HCT116 (cell line): ENCODE measurements around the gene FHOD3. TPM values are rescaled to one million over a fixed set of nuclear protein-coding genes. Genes with fewer than 3 reads are reported as not detected.

Source experiments
- ATAC-seq: fragments of 200-7000 bp; cut with Tn5 transposase; 2 replicates; pipeline ENCODE4 v1.9.1; 2020; ENCODE audit warnings: mild to moderate bottlenecking, moderate library complexity
- BruUV-seq: library from RNA; stranded (reverse); fragments of 400-500 nt; replicated peaks from 2 replicates; lab custom pipeline; 2021; lab: Mats Ljungman, UMichigan
- CTCF ChIA-PET: fragments of 300-600 bp; sonication (Branson Sonifier 250); formaldehyde crosslinking; loops from one replicate; lab custom pipeline; 2021; ENCODE audit warnings: antibody characterized with exemption; lab: Charles Lee
- POLR2A ChIA-PET: fragments of 300-600, 350-600 bp; sonication (Branson Sonifier 250); formaldehyde crosslinking; loops from one replicate; lab custom pipeline; 2021; ENCODE audit warnings: antibody characterized with exemption; lab: Charles Lee
- RAD21 ChIA-PET, 2 experiments: fragments of 300-600 bp; sonication (Branson Sonifier 250); formaldehyde crosslinking; loops; one replicate each; lab custom pipeline; 2023; ENCODE audit warnings: low total read pairs in 2 of 2; ENCODE audit not compliant: uncharacterized antibody in 2 of 2, unreplicated experiment in 2 of 2, low non-redundant PET in 1 of 2; lab: Charles Lee
- DNase-seq: peaks from one replicate; pipeline ENCODE4 v3.0.0-alpha.2; 2010; ENCODE audit warnings: low read depth, low spot score
- H2AFZ ChIP-seq: fragments of 200-600 bp; shearing (Covaris generic), sonication (generic); 2 replicates; pipeline ENCODE4 v1.6.1; 2017; ENCODE audit warnings: low read depth, mixed run types, mixed read lengths, antibody characterized with exemption, low read length; ENCODE audit not compliant: poor library complexity, severe bottlenecking
- H3K27ac ChIP-seq: 2 replicates; pipeline ENCODE4 v1.5.1; 2012; ENCODE audit warnings: low read depth, low read length
- H3K27me3 ChIP-seq: fragments of 200-600 bp; sonication (generic); 2 replicates; pipeline ENCODE4 v1.6.1; 2016; ENCODE audit warnings: mixed run types, low read length, mixed read lengths; ENCODE audit not compliant: insufficient read depth
- H3K36me3 ChIP-seq, 2 experiments: fragments of 200-500 bp in 1 of 2; fragments of 200-600 bp in 1 of 2; sonication (Bioruptor generic) in 1 of 2; sonication (generic) in 1 of 2; 2 replicates each; pipeline versions ENCODE4 v1.5.1 to v1.6.1; 2014 to 2016; ENCODE audit warnings: low read length in 2 of 2, inconsistent platforms in 1 of 2, mixed read lengths in 1 of 2, mixed run types in 1 of 2; ENCODE audit not compliant: insufficient read depth in 2 of 2, control insufficient read depth in 1 of 2
- H3K4me1 ChIP-seq, 2 experiments: fragments of 200-600 bp in 1 of 2; sonication (generic) in 1 of 2; 2 replicates each; pipeline versions ENCODE4 v1.5.1 to v1.6.1; 2012 to 2017; ENCODE audit warnings: low read length in 2 of 2, inconsistent platforms in 1 of 2, mild to moderate bottlenecking in 1 of 2, mixed read lengths in 1 of 2, mixed run types in 1 of 2, moderate library complexity in 1 of 2; ENCODE audit not compliant: insufficient read depth in 2 of 2, control insufficient read depth in 1 of 2
- H3K4me2 ChIP-seq: fragments of 200-600 bp; sonication (generic); 2 replicates; pipeline ENCODE4 v1.6.1; 2017; ENCODE audit warnings: mixed run types, low read length, mixed read lengths
- H3K4me3 ChIP-seq, 2 experiments: fragments of 200-600 bp in 1 of 2; sonication (generic) in 1 of 2; replicated peaks in 1 of 2; 2 replicates each; pipeline ENCODE4 v1.5.1; 2011 to 2016; ENCODE audit warnings: low read length in 2 of 2, control low read depth in 1 of 2, low read depth in 1 of 2, mild to moderate bottlenecking in 1 of 2, mixed read lengths in 1 of 2, mixed run types in 1 of 2
- H3K79me2 ChIP-seq: fragments of 200-600 bp; sonication (generic); 2 replicates; pipeline ENCODE4 v1.6.1; 2017; ENCODE audit warnings: mild to moderate bottlenecking, mixed run types, low read length, moderate library complexity, mixed read lengths; ENCODE audit not compliant: insufficient read depth
- H3K9ac ChIP-seq: fragments of 200-600 bp; sonication (generic); 2 replicates; pipeline ENCODE4 v1.6.1; 2016; ENCODE audit warnings: low read length, mixed read lengths
- H3K9me2 ChIP-seq: fragments of 200-600 bp; sonication (generic), shearing (Covaris generic); 2 replicates; pipeline ENCODE4 v1.6.1; 2017; ENCODE audit warnings: mixed run types, mild to moderate bottlenecking, moderate library complexity; ENCODE audit not compliant: insufficient read depth
- H3K9me3 ChIP-seq, 2 experiments: fragments of 200-500 bp in 1 of 2; fragments of 200-600 bp in 1 of 2; sonication (Bioruptor generic) in 1 of 2; sonication (generic) in 1 of 2; 2 replicates each; pipeline ENCODE4 v1.6.1; 2014 to 2017; ENCODE audit warnings: low read length in 2 of 2, mixed read lengths in 2 of 2, inconsistent platforms in 1 of 2, low read depth in 1 of 2, mild to moderate bottlenecking in 1 of 2, mixed run types in 1 of 2, moderate library complexity in 1 of 2; ENCODE audit not compliant: control insufficient read depth in 1 of 2, insufficient read depth in 1 of 2
- H4K20me1 ChIP-seq: fragments of 200-600 bp; sonication (generic), shearing (Covaris generic); 2 replicates; pipeline ENCODE4 v1.6.1; 2017; ENCODE audit warnings: mixed run types, mild to moderate bottlenecking, moderate library complexity; ENCODE audit not compliant: insufficient read depth
- CEBPB ChIP-seq: IDR thresholded peaks from 2 replicates; pipeline ENCODE4 v1.6.1; 2012; ENCODE audit warnings: low read depth
- ELF1 ChIP-seq: IDR thresholded peaks from 2 replicates; pipeline ENCODE4 v1.6.1; 2012; ENCODE audit warnings: low read depth, borderline replicate concordance
- EZH2phosphoT487 ChIP-seq: fragments of 200-600 bp; IDR thresholded peaks from 2 replicates; pipeline ENCODE4 v1.6.1; 2018; ENCODE audit warnings: antibody characterized with exemption, borderline replicate concordance
- POLR2AphosphoS5 ChIP-seq: IDR thresholded peaks from 2 replicates; pipeline ENCODE4 v1.6.1; 2011; ENCODE audit warnings: mild to moderate bottlenecking, low read depth, low read length, moderate library complexity
- RAD21 ChIP-seq: IDR thresholded peaks from 2 replicates; pipeline ENCODE4 v1.6.1; 2012; ENCODE audit warnings: low read depth, mild to moderate bottlenecking
- SP1 ChIP-seq: IDR thresholded peaks from 2 replicates; pipeline ENCODE4 v1.6.1; 2012; ENCODE audit warnings: low read depth
- TCF7L2 ChIP-seq: IDR thresholded peaks from 2 replicates; pipeline ENCODE4 v1.7.0; 2011; ENCODE audit warnings: borderline replicate concordance, inconsistent platforms; ENCODE audit not compliant: insufficient read depth, insufficient read length; ENCODE audit errors: extremely low read depth
- ZFX ChIP-seq: fragments of 450-650 bp; IDR thresholded peaks from 2 replicates; pipeline ENCODE4 v1.6.1; 2017
- ZNF274 ChIP-seq: fragments of 200-500 bp; sonication (Bioruptor generic); IDR thresholded peaks from 2 replicates; pipeline ENCODE4 v1.6.1; 2014; ENCODE audit warnings: mild to moderate bottlenecking, low read depth, low read length, inconsistent platforms
- intact Hi-C: fragments of 100-400 bp; cut with micrococcal nuclease; formaldehyde crosslinking; loops from 2 replicates; pipeline ENCODE4 v1.10.0; 2022
- total RNA-seq: library from RNA; stranded (reverse); gene quantifications from one replicate; pipeline ENCODE4 v1.2.1, GENCODE V29; 2021; ENCODE audit not compliant: unreplicated experiment
- TF ChIP-seq, protein P1 (sequence below): IDR thresholded peaks from 2 replicates; pipeline ENCODE4 v1.6.1; 2011; ENCODE audit warnings: mild to moderate bottlenecking, low read length, moderate library complexity; ENCODE audit not compliant: insufficient replicate concordance; ENCODE audit errors: extremely low read depth
- TF ChIP-seq, protein P2 (sequence below): IDR thresholded peaks from 2 replicates; pipeline ENCODE4 v1.6.1; 2012; ENCODE audit warnings: low read depth
- TF ChIP-seq, protein P3 (sequence below): IDR thresholded peaks from 2 replicates; pipeline ENCODE4 v1.6.1; 2012
- TF ChIP-seq, protein P4 (sequence below), 3 experiments: fragments of 200-600 bp in 1 of 3; sonication (generic) in 1 of 3; IDR thresholded peaks in 2 of 3; conservative IDR thresholded peaks in 1 of 3; 2 replicates each; pipeline ENCODE4 v1.5.1; 2012 to 2017; ENCODE audit warnings: low read depth in 2 of 3, low read length in 2 of 3, antibody characterized with exemption in 1 of 3, borderline replicate concordance in 1 of 3, control low read depth in 1 of 3, mild to moderate bottlenecking in 1 of 3, mixed read lengths in 1 of 3, mixed run types in 1 of 3, moderate library complexity in 1 of 3; ENCODE audit not compliant: insufficient read depth in 1 of 3

FHOD3 gene
- total RNA-seq, 1 experiment from 2014 or later = 4.0 TPM

DNA sequence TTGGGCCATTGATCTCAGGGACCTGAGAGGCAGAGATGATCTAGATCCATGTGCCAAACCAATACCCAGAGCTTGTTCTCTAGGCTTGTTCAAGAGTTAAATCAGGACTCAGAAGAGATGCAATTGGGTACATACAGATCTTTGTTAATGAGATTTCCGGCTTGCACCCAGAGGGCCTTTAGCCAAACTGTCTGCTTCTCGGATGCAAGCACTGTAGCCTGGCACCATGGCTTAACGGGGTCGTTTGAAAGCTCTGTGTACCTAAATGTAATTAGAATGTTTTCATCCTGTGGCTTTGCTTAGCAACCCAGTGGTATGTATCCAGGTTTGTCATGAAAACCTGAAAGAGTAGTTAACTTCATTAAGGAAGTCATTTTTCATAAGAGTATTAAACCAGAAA lies 437.1 kb downstream of the FHOD3 start:
- DNase-seq (no peak), ATAC-seq (no peak)
- Histone ChIP-seq H3K9me3 (no peaks in the 10 kb centered on the region), H3K27me3 (no peaks in the 10 kb centered on the region), H3K4me2 (no peak overlapping the region), H3K9me2 (no peaks in the 10 kb centered on the region), H4K20me1 (no peaks in the 10 kb centered on the region), H3K36me3 (no peaks in the 10 kb centered on the region), H3K4me3 (no peak overlapping the region), H3K79me2 (no peaks in the 10 kb centered on the region), H3K4me1 (no peaks in the 10 kb centered on the region), H2AFZ (no peak overlapping the region), H3K27ac (no peak overlapping the region), H3K9ac (no peak overlapping the region)
- CTCF ChIA-PET = no interaction called here
- POLR2A ChIA-PET = no interaction called here
- TF ChIP-seq ZNF274 = no peak
- TF ChIP-seq, protein P1, sequence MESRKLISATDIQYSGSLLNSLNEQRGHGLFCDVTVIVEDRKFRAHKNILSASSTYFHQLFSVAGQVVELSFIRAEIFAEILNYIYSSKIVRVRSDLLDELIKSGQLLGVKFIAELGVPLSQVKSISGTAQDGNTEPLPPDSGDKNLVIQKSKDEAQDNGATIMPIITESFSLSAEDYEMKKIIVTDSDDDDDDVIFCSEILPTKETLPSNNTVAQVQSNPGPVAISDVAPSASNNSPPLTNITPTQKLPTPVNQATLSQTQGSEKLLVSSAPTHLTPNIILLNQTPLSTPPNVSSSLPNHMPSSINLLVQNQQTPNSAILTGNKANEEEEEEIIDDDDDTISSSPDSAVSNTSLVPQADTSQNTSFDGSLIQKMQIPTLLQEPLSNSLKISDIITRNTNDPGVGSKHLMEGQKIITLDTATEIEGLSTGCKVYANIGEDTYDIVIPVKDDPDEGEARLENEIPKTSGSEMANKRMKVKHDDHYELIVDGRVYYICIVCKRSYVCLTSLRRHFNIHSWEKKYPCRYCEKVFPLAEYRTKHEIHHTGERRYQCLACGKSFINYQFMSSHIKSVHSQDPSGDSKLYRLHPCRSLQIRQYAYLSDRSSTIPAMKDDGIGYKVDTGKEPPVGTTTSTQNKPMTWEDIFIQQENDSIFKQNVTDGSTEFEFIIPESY = no peak
- no peak for TF ChIP-seq POLR2AphosphoS5
- no peak for TF ChIP-seq TCF7L2
- RAD21 ChIA-PET = no interaction called here
- BruUV-seq = no TSS peak
- intact Hi-C loops = no loop called here

DNA sequence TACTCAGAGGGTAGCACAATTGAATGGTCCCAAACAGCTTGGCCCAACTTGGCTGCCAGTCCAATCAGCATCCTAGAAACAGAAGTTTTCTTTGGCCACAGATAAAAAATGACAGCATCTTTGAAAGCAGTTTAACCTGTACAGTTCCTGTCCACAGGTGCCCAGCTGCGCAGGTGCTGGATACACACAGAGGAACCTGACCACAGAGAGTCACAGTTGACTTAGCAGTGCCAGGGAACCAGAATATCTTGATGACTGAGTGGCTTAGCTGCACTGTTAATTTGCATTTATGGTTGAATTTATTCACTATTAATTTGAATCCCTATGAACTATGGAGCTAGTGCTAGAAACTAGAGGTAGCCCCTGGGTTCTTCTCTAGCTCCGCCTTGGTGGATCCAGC lies 437.6 kb downstream of the FHOD3 start:
- ChIA-PET CTCF (no interaction called here), RAD21 (no interaction called here), POLR2A (no interaction called here)
- no TSS peak for BruUV-seq
- Histone ChIP-seq H3K9me3 (no peaks in the 10 kb centered on the region), H4K20me1 (no peaks in the 10 kb centered on the region), H3K79me2 (no peaks in the 10 kb centered on the region), H3K9ac (no peak overlapping the region), H3K4me2 (no peak overlapping the region), H3K36me3 (no peaks in the 10 kb centered on the region), H3K4me1 (no peaks in the 10 kb centered on the region), H3K27me3 (no peaks in the 10 kb centered on the region), H3K27ac (no peak overlapping the region), H2AFZ (no peak overlapping the region), H3K4me3 (no peak overlapping the region), H3K9me2 (no peaks in the 10 kb centered on the region)
- ATAC-seq (no peak), DNase-seq (no peak)
- intact Hi-C loops = no loop called here
- TF ChIP-seq SP1 = no peak
- TF ChIP-seq ZFX = no peak
- no peak for TF ChIP-seq RAD21
- TF ChIP-seq, protein P2, sequence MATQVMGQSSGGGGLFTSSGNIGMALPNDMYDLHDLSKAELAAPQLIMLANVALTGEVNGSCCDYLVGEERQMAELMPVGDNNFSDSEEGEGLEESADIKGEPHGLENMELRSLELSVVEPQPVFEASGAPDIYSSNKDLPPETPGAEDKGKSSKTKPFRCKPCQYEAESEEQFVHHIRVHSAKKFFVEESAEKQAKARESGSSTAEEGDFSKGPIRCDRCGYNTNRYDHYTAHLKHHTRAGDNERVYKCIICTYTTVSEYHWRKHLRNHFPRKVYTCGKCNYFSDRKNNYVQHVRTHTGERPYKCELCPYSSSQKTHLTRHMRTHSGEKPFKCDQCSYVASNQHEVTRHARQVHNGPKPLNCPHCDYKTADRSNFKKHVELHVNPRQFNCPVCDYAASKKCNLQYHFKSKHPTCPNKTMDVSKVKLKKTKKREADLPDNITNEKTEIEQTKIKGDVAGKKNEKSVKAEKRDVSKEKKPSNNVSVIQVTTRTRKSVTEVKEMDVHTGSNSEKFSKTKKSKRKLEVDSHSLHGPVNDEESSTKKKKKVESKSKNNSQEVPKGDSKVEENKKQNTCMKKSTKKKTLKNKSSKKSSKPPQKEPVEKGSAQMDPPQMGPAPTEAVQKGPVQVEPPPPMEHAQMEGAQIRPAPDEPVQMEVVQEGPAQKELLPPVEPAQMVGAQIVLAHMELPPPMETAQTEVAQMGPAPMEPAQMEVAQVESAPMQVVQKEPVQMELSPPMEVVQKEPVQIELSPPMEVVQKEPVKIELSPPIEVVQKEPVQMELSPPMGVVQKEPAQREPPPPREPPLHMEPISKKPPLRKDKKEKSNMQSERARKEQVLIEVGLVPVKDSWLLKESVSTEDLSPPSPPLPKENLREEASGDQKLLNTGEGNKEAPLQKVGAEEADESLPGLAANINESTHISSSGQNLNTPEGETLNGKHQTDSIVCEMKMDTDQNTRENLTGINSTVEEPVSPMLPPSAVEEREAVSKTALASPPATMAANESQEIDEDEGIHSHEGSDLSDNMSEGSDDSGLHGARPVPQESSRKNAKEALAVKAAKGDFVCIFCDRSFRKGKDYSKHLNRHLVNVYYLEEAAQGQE = no peak
- TF ChIP-seq ZNF274 = no peak
- no peak for TF ChIP-seq EZH2phosphoT487
- TF ChIP-seq ELF1 = no peak
- no peak for TF ChIP-seq CEBPB
- TF ChIP-seq, protein P3, sequence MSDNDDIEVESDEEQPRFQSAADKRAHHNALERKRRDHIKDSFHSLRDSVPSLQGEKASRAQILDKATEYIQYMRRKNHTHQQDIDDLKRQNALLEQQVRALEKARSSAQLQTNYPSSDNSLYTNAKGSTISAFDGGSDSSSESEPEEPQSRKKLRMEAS = no peak
- TF ChIP-seq, protein P4, sequence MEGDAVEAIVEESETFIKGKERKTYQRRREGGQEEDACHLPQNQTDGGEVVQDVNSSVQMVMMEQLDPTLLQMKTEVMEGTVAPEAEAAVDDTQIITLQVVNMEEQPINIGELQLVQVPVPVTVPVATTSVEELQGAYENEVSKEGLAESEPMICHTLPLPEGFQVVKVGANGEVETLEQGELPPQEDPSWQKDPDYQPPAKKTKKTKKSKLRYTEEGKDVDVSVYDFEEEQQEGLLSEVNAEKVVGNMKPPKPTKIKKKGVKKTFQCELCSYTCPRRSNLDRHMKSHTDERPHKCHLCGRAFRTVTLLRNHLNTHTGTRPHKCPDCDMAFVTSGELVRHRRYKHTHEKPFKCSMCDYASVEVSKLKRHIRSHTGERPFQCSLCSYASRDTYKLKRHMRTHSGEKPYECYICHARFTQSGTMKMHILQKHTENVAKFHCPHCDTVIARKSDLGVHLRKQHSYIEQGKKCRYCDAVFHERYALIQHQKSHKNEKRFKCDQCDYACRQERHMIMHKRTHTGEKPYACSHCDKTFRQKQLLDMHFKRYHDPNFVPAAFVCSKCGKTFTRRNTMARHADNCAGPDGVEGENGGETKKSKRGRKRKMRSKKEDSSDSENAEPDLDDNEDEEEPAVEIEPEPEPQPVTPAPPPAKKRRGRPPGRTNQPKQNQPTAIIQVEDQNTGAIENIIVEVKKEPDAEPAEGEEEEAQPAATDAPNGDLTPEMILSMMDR (IDR thresholded peaks at IDR 0.05 in 2 of 3, conservative IDR thresholded peaks at IDR 0.05 in 1 of 3; ENCODE audit: borderline replicate concordance in 1 of 3, insufficient read depth in 1 of 3, low read depth in 2 of 3, low read length in 2 of 3) = no peak
